HG03159 (cell line): Measurements from ENCODE around the gene LPAR1.
A peak's percentile ranks its signal among the peaks of the same experiment; 100 is the strongest.
"Not testable (repeated sequence)": the region's sequence is repeated elsewhere in the genome, so short reads cannot be mapped to it uniquely, and the experiment has no call there.

ENCODE experiments used
- ATAC-seq: cut with Tn5 transposase; IDR thresholded peaks from one replicate; pipeline ENCODE4 v1.9.1; 2021; ENCODE audit warnings: mild to moderate bottlenecking, moderate library complexity; ENCODE audit not compliant: unreplicated experiment

LPAR1 gene

GRCh38 chr9:111038331-111039230 lies at the start of gene LPAR1:
LPAR1 (minus strand) TSS chr9:111038470; CDS start chr9:110972117, 66,353 bp downstream.
- peak; percentile 31 for ATAC-seq

- ATAC-seq: no peak
These were observed 40.2 kb upstream of the LPAR1 start for GRCh38 chr9:111078391-111079038.

- no peak for ATAC-seq
These were observed 38.2 kb upstream of the LPAR1 start for GRCh38 chr9:111076519-111076918.

- no peak for ATAC-seq
These were observed 37.8 kb upstream of the LPAR1 start for GRCh38 chr9:111076042-111076441.

- ATAC-seq: no peak
These were observed 36.1 kb upstream of the LPAR1 start for GRCh38 chr9:111074395-111074794.

- ATAC-seq: no peak
These were observed 30.9 kb upstream of the LPAR1 start for GRCh38 chr9:111069183-111069582.

GRCh38 chr9:111068771-111069170 lies 30.5 kb upstream of the LPAR1 start:
- ATAC-seq: no peak

- ATAC-seq: no peak
These were observed 30.1 kb upstream of the LPAR1 start for GRCh38 chr9:111068383-111068730.

GRCh38 chr9:111066468-111066867 lies 28.2 kb upstream of the LPAR1 start:
- ATAC-seq: no peak

- ATAC-seq: no peak
These were observed 27.1 kb upstream of the LPAR1 start for GRCh38 chr9:111065414-111065813.

- no peak for ATAC-seq
These were observed 26.0 kb upstream of the LPAR1 start for GRCh38 chr9:111064160-111064837.

GRCh38 chr9:111063332-111063731 lies 25.1 kb upstream of the LPAR1 start:
- no peak for ATAC-seq

- ATAC-seq: no peak
These were observed 19.9 kb upstream of the LPAR1 start for GRCh38 chr9:111058166-111058565.

- ATAC-seq: no peak
These were observed 18.3 kb upstream of the LPAR1 start for GRCh38 chr9:111056538-111056937.

- no peak for ATAC-seq
These were observed 14.5 kb upstream of the LPAR1 start for GRCh38 chr9:111052791-111053190.

- no peak for ATAC-seq
These were observed 13.1 kb upstream of the LPAR1 start for GRCh38 chr9:111051400-111051799.

GRCh38 chr9:111050819-111051218 lies 12.5 kb upstream of the LPAR1 start:
- no peak for ATAC-seq

GRCh38 chr9:111047287-111047686 lies 9.0 kb upstream of the LPAR1 start:
- ATAC-seq: not testable (repeated sequence)

- ATAC-seq: no peak
These were observed 3.6 kb upstream of the LPAR1 start for GRCh38 chr9:111041902-111042301.

GRCh38 chr9:111040494-111040893 lies 2.2 kb upstream of the LPAR1 start:
- ATAC-seq: no peak

GRCh38 chr9:111039231-111039906 lies 1.1 kb upstream of the LPAR1 start:
- ATAC-seq: no peak
